Body of pancreas (tissue), 4 donors: Measurements from ENCODE around the gene SERPINB10. TPM values are rescaled to one million over a fixed set of nuclear protein-coding genes. Genes with fewer than 3 reads are reported as not detected.
A peak's percentile ranks its signal among the peaks of the same experiment; 100 is the strongest.

Experiments
- ATAC-seq: fragments of 150-250 bp; one replicate; pipeline ENCODE4 v1.9.1; 2016
- DNase-seq, 4 donors: peaks; one replicate each; pipeline ENCODE4 v3.0.0-alpha.2; 2019
- H3K27ac ChIP-seq, 4 donors: fragments of 200-600 bp; sonication (generic); 1 replicate in 3 of 4; 2 replicates in 1 of 4; pipeline versions ENCODE4 v1.5.1 to v1.6.1; 2016 to 2019; ENCODE audit warnings: mild to moderate bottlenecking in 1 of 4, mixed read lengths in 1 of 4, moderate library complexity in 1 of 4
- H3K27me3 ChIP-seq, 2 donors: fragments of 200-600 bp; sonication (generic); one replicate each; pipeline ENCODE4 v1.6.0; 2016; ENCODE audit warnings: mild to moderate bottlenecking in 1 of 2
- H3K36me3 ChIP-seq, 2 donors: fragments of 200-600 bp; sonication (generic); replicated peaks in 1 of 2; 2 replicates each; pipeline ENCODE4 v1.5.1; 2016; ENCODE audit warnings: low read depth in 2 of 2; ENCODE audit not compliant: insufficient read depth in 1 of 2
- H3K4me1 ChIP-seq: fragments of 200-600 bp; sonication (generic); one replicate; pipeline ENCODE4 v1.6.0; 2016
- H3K4me3 ChIP-seq, 2 donors: fragments of 200-600 bp; sonication (generic); 1 replicate in 1 of 2; 2 replicates in 1 of 2; pipeline ENCODE4 v1.5.1; 2016 to 2019
- H3K9me3 ChIP-seq, 3 donors: fragments of 200-600 bp; sonication (generic); 1 replicate in 2 of 3; 2 replicates in 1 of 3; pipeline ENCODE4 v1.5.1; 2016
- POLR2A ChIP-seq, 3 donors: fragments of 450-650 bp; IDR thresholded peaks; one replicate each; pipeline ENCODE4 v1.6.1; 2016; ENCODE audit warnings: antibody characterized with exemption in 3 of 3, mild to moderate bottlenecking in 2 of 3
- WGBS, 2 donors: methylation state at CpG; one replicate each; pipeline ENCODE4 v1.1.5; 2017; 5-methylcytosine and 5-hydroxymethylcytosine counted together
- intact Hi-C: fragments of 100-400 bp; cut with DNase I; formaldehyde crosslinking; loops from one replicate; pipeline ENCODE4 v1.15.1; 2023
- total RNA-seq, 2 donors: library from RNA; depleted of rRNA; stranded (reverse); fragments of >200 nt; gene quantifications; one replicate each; pipeline ENCODE4 v1.1.0, GENCODE V29; 2016
- TF ChIP-seq, protein P1 (sequence below), 7 experiments: fragments of 450-650 bp in 4 of 7; fragments of 200-600 bp in 3 of 7; sonication (generic) in 3 of 7; IDR thresholded peaks; one replicate each; pipeline ENCODE4 v1.5.1; 2016 to 2019; ENCODE audit warnings: antibody characterized with exemption in 7 of 7

Gene SERPINB10
- total RNA-seq, 2 donors from 2014 or later, result not detected

DNA sequence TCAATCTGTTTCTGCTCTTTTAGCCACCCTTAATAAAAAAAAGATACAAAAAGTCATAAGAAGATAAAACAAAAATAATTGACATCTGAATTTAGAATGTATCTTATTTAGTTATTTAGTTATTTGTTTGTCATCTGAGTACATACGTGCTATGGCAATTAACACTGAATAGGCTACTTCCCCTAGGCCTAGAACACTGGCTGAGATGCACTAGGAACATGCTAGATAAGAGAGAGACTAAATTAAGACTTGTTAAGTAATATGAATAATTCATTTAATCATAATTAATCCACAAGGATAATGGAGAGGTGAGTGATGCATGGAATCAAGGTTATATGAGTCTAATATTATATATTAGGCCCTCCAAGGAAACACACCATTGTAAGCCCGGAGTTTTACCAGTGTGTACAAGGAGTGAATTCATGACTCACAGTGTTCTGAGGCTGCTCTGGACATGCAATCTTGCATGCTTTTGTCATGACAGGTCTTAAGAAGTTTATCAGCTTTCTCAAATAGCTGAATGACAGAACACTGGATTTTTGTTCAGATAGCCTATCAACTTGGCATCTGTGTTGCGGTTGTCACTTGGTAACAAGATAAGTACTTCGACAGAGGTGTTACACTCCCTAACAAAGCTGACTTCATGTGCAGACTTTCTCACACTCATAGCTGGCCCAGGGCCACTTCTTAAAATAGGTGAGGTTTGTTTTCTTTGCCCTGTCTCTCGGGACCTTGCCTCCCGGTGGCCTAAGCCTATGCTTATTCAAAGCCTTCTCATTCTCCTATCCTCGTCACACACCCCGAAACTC, 25.2 kb upstream of the SERPINB10 start:
- 20 to 25% methylated on average over 8 of the region's 8 CpGs for WGBS, 2 donors
- ATAC-seq, result peak; percentile 96
- H3K4me1 ChIP-seq, result peaks cover 33% of the 10 kb centered on the region
- H3K36me3 ChIP-seq, result no peaks in the 10 kb centered on the region
- peak; percentile 85 to 89 (median 86) for DNase-seq
- no peak overlapping the region for H3K4me3 ChIP-seq
- H3K27ac ChIP-seq, result peak overlapping the region; percentile 30 to 77 (median 69)
- TF ChIP-seq, protein P1, sequence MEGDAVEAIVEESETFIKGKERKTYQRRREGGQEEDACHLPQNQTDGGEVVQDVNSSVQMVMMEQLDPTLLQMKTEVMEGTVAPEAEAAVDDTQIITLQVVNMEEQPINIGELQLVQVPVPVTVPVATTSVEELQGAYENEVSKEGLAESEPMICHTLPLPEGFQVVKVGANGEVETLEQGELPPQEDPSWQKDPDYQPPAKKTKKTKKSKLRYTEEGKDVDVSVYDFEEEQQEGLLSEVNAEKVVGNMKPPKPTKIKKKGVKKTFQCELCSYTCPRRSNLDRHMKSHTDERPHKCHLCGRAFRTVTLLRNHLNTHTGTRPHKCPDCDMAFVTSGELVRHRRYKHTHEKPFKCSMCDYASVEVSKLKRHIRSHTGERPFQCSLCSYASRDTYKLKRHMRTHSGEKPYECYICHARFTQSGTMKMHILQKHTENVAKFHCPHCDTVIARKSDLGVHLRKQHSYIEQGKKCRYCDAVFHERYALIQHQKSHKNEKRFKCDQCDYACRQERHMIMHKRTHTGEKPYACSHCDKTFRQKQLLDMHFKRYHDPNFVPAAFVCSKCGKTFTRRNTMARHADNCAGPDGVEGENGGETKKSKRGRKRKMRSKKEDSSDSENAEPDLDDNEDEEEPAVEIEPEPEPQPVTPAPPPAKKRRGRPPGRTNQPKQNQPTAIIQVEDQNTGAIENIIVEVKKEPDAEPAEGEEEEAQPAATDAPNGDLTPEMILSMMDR (IDR thresholded peaks at IDR 0.05), result no peak
- peak in 1 of 3 donors; percentile 3 for TF ChIP-seq POLR2A (IDR thresholded peaks at IDR 0.05)
- intact Hi-C loops, result no loop called here
- H3K9me3 ChIP-seq, result no peaks in the 10 kb centered on the region
- no peaks in the 10 kb centered on the region for H3K27me3 ChIP-seq

DNA sequence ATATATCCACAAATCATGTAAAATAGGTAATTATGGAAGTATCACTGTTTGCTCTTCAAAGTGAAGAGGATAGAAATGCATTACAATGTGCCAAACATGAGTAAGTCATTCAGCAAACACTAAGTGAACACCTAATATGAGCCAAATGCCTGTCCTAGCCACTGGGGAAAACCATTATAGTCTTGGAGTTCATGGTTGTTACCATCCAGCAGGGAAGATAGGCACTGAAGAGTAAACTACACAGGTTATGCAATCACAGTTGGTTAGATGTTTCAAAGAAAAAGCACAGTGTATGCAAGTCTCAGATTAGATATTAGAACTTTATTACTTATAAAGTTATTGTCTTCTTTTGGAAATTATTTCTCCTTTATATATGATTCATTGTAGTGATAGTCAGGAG, 24.1 kb upstream of the SERPINB10 start:
- TF ChIP-seq POLR2A (IDR thresholded peaks at IDR 0.05), result no peak
- TF ChIP-seq, protein P1 (IDR thresholded peaks at IDR 0.05), result peak in 1 of 7 experiments; percentile 6
- intact Hi-C loops, result no loop called here
- H3K4me1 ChIP-seq, result peaks cover 33% of the 10 kb centered on the region
- peak overlapping the region in 3 of 4 donors; percentile 66 to 77 (median 72) for H3K27ac ChIP-seq
- no peaks in the 10 kb centered on the region for H3K9me3 ChIP-seq
- no peaks in the 10 kb centered on the region for H3K27me3 ChIP-seq
- no peak for DNase-seq
- no peaks in the 10 kb centered on the region for H3K36me3 ChIP-seq
- ATAC-seq, result peak; percentile 25
- H3K4me3 ChIP-seq, result no peak overlapping the region

DNA sequence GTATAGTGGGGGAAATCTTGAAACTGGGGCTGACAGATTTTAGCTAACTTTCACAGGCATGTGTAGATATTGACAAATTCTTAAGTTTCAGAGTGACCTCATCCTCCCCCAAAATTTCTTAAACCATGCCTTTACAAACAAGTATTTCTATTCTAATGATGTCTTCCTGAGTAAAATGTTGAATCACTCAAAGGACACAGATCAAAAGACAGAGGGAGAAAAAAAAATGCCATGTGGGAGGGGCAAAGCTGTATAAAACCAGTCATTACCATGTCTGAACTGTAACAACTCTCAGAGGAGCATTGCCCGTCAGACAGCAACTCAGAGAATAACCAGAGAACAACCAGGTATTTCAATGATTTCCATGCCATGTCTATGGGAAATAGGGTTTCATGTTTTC, 20.3 kb upstream of the SERPINB10 start, which contains the start of gene SERPINB2:
TSS of gene SERPINB2 (plus strand) at position 282 of the 400 bp plus-strand sequence. CDS start 3,740 bp downstream, outside the sequence.
- Histone ChIP-seq H3K27me3 (no peaks in the 10 kb centered on the region), H3K36me3 (no peaks in the 10 kb centered on the region), H3K4me3 (no peak within 1 kb of the TSS), H3K4me1 (peaks cover 16% of the 10 kb centered on the region), H3K27ac (no peak within 1 kb of the TSS), H3K9me3 (no peaks in the 10 kb centered on the region)
- ATAC-seq, result no peak
- WGBS, 2 donors, result 79 to 90% methylated on average over 1 of the region's 1 CpG
- no peak for TF ChIP-seq POLR2A (IDR thresholded peaks at IDR 0.05)
- TF ChIP-seq, protein P1 (IDR thresholded peaks at IDR 0.05), result no peak
- intact Hi-C loops, result no loop called here
- DNase-seq, result no peak

DNA sequence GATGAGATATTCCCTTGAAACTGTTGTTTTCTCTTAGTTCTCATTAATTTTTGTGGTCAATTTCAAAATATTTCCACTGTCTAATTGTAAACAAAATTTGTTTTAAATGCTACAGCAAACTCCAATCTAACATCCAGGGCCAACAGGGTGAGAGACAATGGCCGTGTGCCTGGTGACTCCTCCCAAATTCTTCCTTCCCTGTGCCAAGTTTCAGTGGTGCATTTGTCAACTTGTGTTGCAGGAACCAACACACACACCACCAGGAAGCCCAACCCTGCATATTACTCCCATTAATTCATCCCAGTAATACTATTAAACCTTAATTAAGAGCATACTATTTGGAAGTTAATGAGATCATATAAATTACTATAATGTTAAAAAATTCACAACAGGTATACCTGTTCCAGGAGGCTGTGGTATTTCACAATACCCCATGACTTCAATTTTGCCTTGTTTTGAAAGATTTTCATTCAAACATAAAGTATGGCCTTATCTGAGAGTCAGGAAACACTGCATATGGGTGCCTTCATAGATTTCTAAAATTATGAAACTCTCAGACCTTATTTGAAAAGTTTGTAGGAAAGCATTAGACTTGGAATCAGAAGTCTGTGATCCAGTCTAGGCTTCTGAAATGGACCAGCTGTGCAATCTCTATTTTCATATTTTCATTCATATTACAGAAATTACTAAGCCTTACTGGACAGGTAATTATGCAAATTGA, 19.1 kb upstream of the SERPINB10 start:
- Histone ChIP-seq H3K4me3 (no peak overlapping the region), H3K9me3 (no peaks in the 10 kb centered on the region), H3K4me1 (peaks cover 4% of the 10 kb centered on the region), H3K36me3 (no peaks in the 10 kb centered on the region), H3K27me3 (no peaks in the 10 kb centered on the region), H3K27ac (no peak overlapping the region)
- no peak for TF ChIP-seq POLR2A (IDR thresholded peaks at IDR 0.05)
- TF ChIP-seq, protein P1 (IDR thresholded peaks at IDR 0.05), result no peak
- intact Hi-C loops, result no loop called here
- ATAC-seq (no peak), DNase-seq (no peak)
- 28 to 29% methylated on average over 1 of the region's 1 CpG for WGBS, 2 donors
